ENCODE data around the gene DUSP19. TPM values are rescaled to one million over a fixed set of nuclear protein-coding genes. Genes with fewer than 3 reads are reported as not detected.

DUSP19 gene
- total RNA-seq, 1 donor from 2014 or later: 14.7 TPM

- FAIRE-seq: no peak
- DNase-seq (ENCODE audit: low spot score in 2 of 2): no peak
Measured at GRCh38 chr2:183123117-183123958, 44.8 kb downstream of the DUSP19 start.

- FAIRE-seq (no peak), DNase-seq (ENCODE audit: low spot score in 2 of 2) (no peak)
Measured at GRCh38 chr2:183123959-183124221, 45.3 kb downstream of the DUSP19 start.

GRCh38 chr2:183124222-183124956, 45.8 kb downstream of the DUSP19 start, which contains the start of gene NUP35:
NUP35 (plus strand) TSS chr2:183124443; CDS start chr2:183124458, 15 bp downstream.
- FAIRE-seq (no peak), DNase-seq (ENCODE audit: low spot score in 2 of 2) (peak; percentile 47 to 61)

DNA sequence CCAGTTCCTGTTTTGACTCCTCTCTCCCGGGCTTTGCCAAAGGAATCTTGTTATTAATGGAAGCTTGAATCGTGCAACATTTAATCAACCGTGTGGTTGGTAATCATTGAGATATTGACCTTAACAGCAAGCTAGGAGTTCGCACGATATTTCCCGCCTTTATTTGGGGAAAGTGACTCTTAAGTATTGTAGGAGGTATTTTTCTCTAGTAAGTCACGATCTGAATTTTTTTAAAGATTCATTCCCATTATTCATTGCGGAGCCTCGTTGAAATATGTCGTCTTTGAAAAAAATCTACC, 46.4 kb downstream of the DUSP19 start:
- no peak for FAIRE-seq
- no peak for DNase-seq (ENCODE audit: low spot score in 2 of 2)

DNA sequence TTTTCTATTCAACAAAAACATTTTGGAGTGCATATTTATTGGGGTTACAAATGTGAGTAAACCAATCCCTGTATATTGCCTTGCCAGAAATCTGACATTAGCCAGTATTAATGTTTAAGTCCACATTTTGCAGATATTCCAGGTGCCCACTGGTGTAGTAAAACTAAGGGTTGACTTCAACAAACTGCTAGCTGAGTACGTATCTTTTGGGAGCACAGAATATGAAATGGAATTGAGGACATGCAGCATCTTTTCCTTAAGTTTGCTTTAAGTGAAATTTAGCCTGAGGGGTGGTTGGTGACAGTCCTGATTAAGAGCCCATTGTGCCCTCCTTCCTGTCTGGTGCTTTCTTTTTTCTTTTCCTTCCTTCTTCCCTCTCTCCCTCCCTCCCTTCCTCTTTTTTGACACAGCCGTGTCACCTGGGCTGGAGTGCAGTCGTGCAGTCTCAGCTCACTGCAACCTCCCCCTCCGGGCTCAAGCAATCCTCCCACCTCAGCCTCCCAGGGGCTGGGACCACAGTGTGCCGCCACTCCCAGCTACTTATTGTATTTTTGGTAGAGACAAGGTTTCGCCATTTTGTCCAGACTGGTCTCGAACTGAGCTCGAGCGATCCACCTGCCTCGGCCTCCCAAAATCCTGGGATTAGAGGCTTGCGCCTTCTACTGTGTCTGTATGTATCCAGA, 47.3 kb downstream of the DUSP19 start:
- no peak for FAIRE-seq

DNA sequence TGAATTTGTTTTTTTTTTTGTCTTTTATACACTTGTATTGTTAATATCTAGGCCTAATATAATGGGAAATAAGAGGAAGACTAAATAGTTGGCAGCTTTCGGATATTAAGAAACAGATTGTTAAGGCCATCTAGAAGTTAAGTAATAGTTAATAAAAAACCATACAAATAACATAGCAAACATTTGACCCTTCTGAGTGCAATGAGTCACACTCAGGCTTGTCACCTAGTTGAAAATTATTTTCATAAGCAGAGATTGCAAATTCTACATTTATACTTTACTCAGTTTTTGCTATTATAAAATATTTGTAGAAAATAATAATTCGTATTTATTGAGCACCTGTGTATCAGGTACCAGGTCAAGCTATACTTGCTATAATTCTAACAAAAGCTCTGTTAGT, 48.1 kb downstream of the DUSP19 start:
- DNase-seq (ENCODE audit: low spot score in 2 of 2): no peak
- no peak for FAIRE-seq

More for the DNA sequence above, 47.3 kb downstream of the DUSP19 start:
- no peak for DNase-seq (ENCODE audit: low spot score in 2 of 2)

- DNase-seq (ENCODE audit: low spot score in 2 of 2) (no peak), FAIRE-seq (no peak)
Measured at GRCh38 chr2:183134016-183134415, 55.5 kb downstream of the DUSP19 start.

- FAIRE-seq (peak; percentile 84), DNase-seq (ENCODE audit: low spot score in 2 of 2) (no peak)
Measured at GRCh38 chr2:183148955-183149354, 70.4 kb downstream of the DUSP19 start.

- DNase-seq (ENCODE audit: low spot score in 2 of 2) (no peak), FAIRE-seq (no peak)
Measured at GRCh38 chr2:183149489-183149888, 70.9 kb downstream of the DUSP19 start.

Small RNA genes within 50 kb of the gene (small RNA-seq; reads per million reads assigned to genes)
- gene RF00599: not detected

Other genes with a start within 250 kb of the DUSP19 start
- 17.1 TPM for gene FRZB, start 212.1 kb upstream of the DUSP19 start, total RNA-seq
- gene NCKAP1, start 40.3 kb upstream of the DUSP19 start, total RNA-seq: 143 TPM
- 42.0 TPM for gene NUP35, start 45.7 kb downstream of the DUSP19 start, total RNA-seq